Transverse colon (tissue), 4 donors: ENCODE data around the gene LSM12.
"Not testable (repeated sequence)": the region's sequence is repeated elsewhere in the genome, so short reads cannot be mapped to it uniquely, and the experiment has no call there.

Experiments used
- POLR2AphosphoS5 ChIP-seq, 3 donors: sonication (generic); formaldehyde crosslinking; IDR thresholded peaks; one replicate each; pipeline ENCODE4 v1.6.1; 2016; ENCODE audit warnings: antibody characterized with exemption in 3 of 3
- TF ChIP-seq, protein P1 (sequence below), 5 experiments: fragments of 200-600 bp in 3 of 5; fragments of 450-650 bp in 2 of 5; sonication (generic) in 3 of 5; IDR thresholded peaks; 1 replicate in 2 of 5; 2 replicates in 3 of 5; pipeline ENCODE4 v1.5.1; 2016 to 2017; ENCODE audit warnings: antibody characterized with exemption in 5 of 5, inconsistent platforms in 3 of 5, mild to moderate bottlenecking in 2 of 5, moderate library complexity in 1 of 5

DNA sequence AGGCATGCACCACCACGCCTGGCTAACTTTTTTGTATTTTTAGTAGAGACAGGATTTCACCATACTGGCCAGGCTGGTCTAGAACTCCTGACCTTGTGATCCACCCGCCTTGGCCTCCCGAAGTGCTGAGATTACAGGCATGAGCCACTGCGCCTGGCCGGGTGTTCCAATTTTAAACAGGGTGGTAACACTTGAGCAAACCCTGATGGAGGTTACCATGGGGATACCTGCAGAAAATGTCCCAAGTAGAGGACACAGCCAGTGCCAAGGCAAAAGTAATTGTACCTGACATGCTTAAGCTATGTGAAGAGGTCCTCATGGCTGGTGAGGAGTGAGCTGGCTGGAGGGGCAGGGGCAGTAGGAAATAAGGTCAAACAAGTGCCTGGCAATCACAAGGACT is 69.3 kb downstream of the LSM12 start:
- TF ChIP-seq POLR2AphosphoS5 (IDR thresholded peaks at IDR 0.05) = not testable (repeated sequence)
- TF ChIP-seq, protein P1, sequence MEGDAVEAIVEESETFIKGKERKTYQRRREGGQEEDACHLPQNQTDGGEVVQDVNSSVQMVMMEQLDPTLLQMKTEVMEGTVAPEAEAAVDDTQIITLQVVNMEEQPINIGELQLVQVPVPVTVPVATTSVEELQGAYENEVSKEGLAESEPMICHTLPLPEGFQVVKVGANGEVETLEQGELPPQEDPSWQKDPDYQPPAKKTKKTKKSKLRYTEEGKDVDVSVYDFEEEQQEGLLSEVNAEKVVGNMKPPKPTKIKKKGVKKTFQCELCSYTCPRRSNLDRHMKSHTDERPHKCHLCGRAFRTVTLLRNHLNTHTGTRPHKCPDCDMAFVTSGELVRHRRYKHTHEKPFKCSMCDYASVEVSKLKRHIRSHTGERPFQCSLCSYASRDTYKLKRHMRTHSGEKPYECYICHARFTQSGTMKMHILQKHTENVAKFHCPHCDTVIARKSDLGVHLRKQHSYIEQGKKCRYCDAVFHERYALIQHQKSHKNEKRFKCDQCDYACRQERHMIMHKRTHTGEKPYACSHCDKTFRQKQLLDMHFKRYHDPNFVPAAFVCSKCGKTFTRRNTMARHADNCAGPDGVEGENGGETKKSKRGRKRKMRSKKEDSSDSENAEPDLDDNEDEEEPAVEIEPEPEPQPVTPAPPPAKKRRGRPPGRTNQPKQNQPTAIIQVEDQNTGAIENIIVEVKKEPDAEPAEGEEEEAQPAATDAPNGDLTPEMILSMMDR (IDR thresholded peaks at IDR 0.05) = not testable (repeated sequence)
